DOHH2 (cell line): ENCODE measurements around the gene LITAF.
A peak's percentile ranks its signal among the peaks of the same experiment; 100 is the strongest.

Experiments
- H3F3A ChIP-seq: fragments of 200-600 bp; sonication (generic), shearing (Covaris generic); 2 replicates; pipeline ENCODE4 v1.6.0; 2016; ENCODE audit warnings: antibody characterized with exemption, mild to moderate bottlenecking; ENCODE audit not compliant: control insufficient read depth, insufficient read depth
- H3K27ac ChIP-seq: fragments of 200-600 bp; sonication (generic); 2 replicates; pipeline ENCODE4 v1.5.1; 2014; ENCODE audit warnings: low read depth, mild to moderate bottlenecking, low read length, moderate library complexity
- H3K27me3 ChIP-seq: fragments of 200-600 bp; sonication (generic); 2 replicates; pipeline ENCODE4 v1.6.1; 2014; ENCODE audit warnings: mild to moderate bottlenecking, low read length, mixed read lengths; ENCODE audit not compliant: control insufficient read depth
- H3K36me3 ChIP-seq: fragments of 200-600 bp; sonication (generic); 2 replicates; pipeline ENCODE4 v1.6.1; 2014; ENCODE audit warnings: mild to moderate bottlenecking, low read length, moderate library complexity, mixed read lengths; ENCODE audit not compliant: control insufficient read depth
- H3K4me1 ChIP-seq: fragments of 200-600 bp; sonication (generic); 2 replicates; pipeline ENCODE4 v1.6.1; 2014; ENCODE audit warnings: mild to moderate bottlenecking, low read length, mixed read lengths; ENCODE audit not compliant: control insufficient read depth
- H3K4me2 ChIP-seq: fragments of 200-600 bp; sonication (generic); 2 replicates; pipeline ENCODE4 v1.6.0; 2014; ENCODE audit warnings: mild to moderate bottlenecking, low read length, moderate library complexity
- H3K4me3 ChIP-seq: fragments of 200-600 bp; sonication (generic); 2 replicates; pipeline ENCODE4 v1.5.1; 2014; ENCODE audit warnings: mild to moderate bottlenecking, low read length, mixed read lengths
- H3K79me2 ChIP-seq: fragments of 200-600 bp; sonication (generic); 2 replicates; pipeline ENCODE4 v1.6.1; 2014; ENCODE audit warnings: mild to moderate bottlenecking, low read length, mixed read lengths; ENCODE audit not compliant: control insufficient read depth
- H3K9me2 ChIP-seq: fragments of 200-600 bp; sonication (generic); replicated peaks from 2 replicates; pipeline ENCODE4 v1.6.1; 2014; ENCODE audit warnings: mild to moderate bottlenecking, low read length, mixed read lengths; ENCODE audit not compliant: control insufficient read depth
- H3K9me3 ChIP-seq: fragments of 200-600 bp; sonication (generic); 2 replicates; pipeline ENCODE4 v1.6.1; 2014; ENCODE audit warnings: antibody characterized with exemption, low read length, mixed read lengths; ENCODE audit not compliant: control insufficient read depth, insufficient read depth
- H4K20me1 ChIP-seq: fragments of 200-600 bp; sonication (generic); 2 replicates; pipeline ENCODE4 v1.6.0; 2014; ENCODE audit warnings: low read depth, mild to moderate bottlenecking, antibody characterized with exemption, low read length, moderate library complexity; ENCODE audit not compliant: control insufficient read depth, insufficient read depth
- EZH2phosphoT487 ChIP-seq: fragments of 200-600 bp; sonication (generic); IDR thresholded peaks from 2 replicates; pipeline ENCODE4 v1.6.1; 2017; ENCODE audit warnings: borderline replicate concordance, mild to moderate bottlenecking, antibody characterized with exemption, low read length, moderate library complexity, mixed read lengths
- TF ChIP-seq, protein P1 (sequence below): fragments of 200-600 bp; sonication (generic); IDR thresholded peaks from one replicate; pipeline ENCODE4 v1.5.1; 2014; ENCODE audit warnings: antibody characterized with exemption, mild to moderate bottlenecking, low read depth, low read length; ENCODE audit not compliant: poor library complexity, severe bottlenecking

Gene LITAF

DNA sequence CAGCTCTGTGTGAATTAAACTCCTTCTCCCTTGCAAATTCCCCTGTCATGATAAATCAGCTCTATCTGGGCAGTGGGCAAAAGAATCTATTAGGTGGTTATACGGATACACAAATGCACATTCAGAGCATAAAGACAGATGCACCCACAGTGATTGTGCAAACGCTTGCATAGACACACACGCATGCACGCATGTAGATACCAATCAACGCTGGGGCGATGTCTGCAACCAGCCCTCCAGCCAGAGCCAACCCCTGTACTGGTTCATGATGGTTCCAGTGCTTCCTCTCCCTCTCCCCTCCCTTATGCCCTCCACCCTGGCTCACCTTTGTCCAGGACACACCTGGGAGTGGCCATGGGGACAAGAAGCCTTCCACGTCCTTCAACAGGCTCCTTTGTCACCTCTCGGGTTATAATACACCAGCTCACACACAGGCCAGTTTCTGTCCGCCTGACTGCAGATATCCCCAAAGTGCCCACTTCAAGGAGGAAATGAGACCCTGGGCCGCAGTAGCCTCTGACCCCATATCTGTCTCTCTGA lies 48.5 kb upstream of the LITAF start:
- H3K4me3 ChIP-seq = no peak overlapping the region
- peaks cover 4% of the 10 kb centered on the region for H3F3A ChIP-seq
- H3K9me2 ChIP-seq = no peaks in the 10 kb centered on the region
- no peaks in the 10 kb centered on the region for H3K27me3 ChIP-seq
- H3K27ac ChIP-seq = no peak overlapping the region
- no peaks in the 10 kb centered on the region for H3K36me3 ChIP-seq
- H3K4me2 ChIP-seq = no peak overlapping the region
- TF ChIP-seq, protein P1, sequence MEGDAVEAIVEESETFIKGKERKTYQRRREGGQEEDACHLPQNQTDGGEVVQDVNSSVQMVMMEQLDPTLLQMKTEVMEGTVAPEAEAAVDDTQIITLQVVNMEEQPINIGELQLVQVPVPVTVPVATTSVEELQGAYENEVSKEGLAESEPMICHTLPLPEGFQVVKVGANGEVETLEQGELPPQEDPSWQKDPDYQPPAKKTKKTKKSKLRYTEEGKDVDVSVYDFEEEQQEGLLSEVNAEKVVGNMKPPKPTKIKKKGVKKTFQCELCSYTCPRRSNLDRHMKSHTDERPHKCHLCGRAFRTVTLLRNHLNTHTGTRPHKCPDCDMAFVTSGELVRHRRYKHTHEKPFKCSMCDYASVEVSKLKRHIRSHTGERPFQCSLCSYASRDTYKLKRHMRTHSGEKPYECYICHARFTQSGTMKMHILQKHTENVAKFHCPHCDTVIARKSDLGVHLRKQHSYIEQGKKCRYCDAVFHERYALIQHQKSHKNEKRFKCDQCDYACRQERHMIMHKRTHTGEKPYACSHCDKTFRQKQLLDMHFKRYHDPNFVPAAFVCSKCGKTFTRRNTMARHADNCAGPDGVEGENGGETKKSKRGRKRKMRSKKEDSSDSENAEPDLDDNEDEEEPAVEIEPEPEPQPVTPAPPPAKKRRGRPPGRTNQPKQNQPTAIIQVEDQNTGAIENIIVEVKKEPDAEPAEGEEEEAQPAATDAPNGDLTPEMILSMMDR = no peak
- TF ChIP-seq EZH2phosphoT487 = no peak
- no peaks in the 10 kb centered on the region for H3K79me2 ChIP-seq
- no peaks in the 10 kb centered on the region for H3K9me3 ChIP-seq
- no peaks in the 10 kb centered on the region for H4K20me1 ChIP-seq
- H3K4me1 ChIP-seq = peaks cover 54% of the 10 kb centered on the region

DNA sequence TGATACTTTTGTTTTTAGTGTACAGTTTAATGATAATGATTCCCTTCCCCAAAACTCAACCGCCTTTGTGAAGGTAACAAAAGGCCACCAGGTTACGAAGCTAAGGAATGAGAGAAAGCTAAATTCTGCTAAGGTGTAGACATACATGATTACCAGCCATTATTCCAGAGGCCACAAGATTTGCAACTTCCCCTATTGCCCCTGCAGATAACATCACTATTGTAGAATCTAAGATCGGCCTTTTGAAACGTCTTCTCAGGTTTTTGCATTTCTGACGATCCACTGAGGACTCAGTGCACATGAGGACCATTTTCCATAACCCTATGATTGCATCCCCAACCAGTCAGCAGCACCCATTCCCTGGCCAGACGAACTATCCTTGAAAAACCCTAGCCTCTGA lies 47.6 kb upstream of the LITAF start:
- Histone ChIP-seq H3K36me3 (no peaks in the 10 kb centered on the region), H3K27me3 (no peaks in the 10 kb centered on the region), H3K9me2 (no peaks in the 10 kb centered on the region), H3K4me2 (peak overlapping the region; percentile 44), H3K9me3 (no peaks in the 10 kb centered on the region), H3K27ac (0 out of 2 replicates have a peak overlapping the region, but pooled peaks have one; percentile 6), H3K79me2 (no peaks in the 10 kb centered on the region), H3K4me1 (peaks cover 63% of the 10 kb centered on the region), H4K20me1 (no peaks in the 10 kb centered on the region), H3K4me3 (peak overlapping the region; percentile 27), H3F3A (peaks cover 9% of the 10 kb centered on the region)
- TF ChIP-seq, protein P1 = no peak

DNA sequence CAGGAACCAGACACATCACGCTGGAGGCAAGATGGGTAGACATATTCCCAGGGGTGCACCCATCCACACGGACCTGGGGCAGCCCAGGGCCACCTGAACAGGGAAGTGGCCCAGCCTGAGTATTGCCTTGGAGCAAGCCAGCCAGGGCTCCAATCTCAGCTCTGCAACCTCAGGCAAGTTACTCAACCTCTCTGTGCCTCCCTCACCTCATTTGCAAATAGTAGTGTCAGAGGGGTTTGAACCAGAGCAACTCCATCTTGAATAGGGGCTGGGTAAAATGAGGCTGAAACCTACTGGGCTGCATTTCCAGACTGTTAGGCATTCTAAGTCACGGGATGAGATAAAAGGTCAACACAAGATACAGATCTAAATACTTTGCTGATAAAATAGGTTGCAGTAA lies 46.4 kb upstream of the LITAF start:
- no peaks in the 10 kb centered on the region for H3K27me3 ChIP-seq
- H3K9me3 ChIP-seq = no peaks in the 10 kb centered on the region
- peaks cover 75% of the 10 kb centered on the region for H3K4me1 ChIP-seq
- H4K20me1 ChIP-seq = no peaks in the 10 kb centered on the region
- no peak for TF ChIP-seq EZH2phosphoT487
- TF ChIP-seq, protein P1 = no peak
- no peaks in the 10 kb centered on the region for H3K36me3 ChIP-seq
- no peaks in the 10 kb centered on the region for H3K79me2 ChIP-seq
- peaks cover 20% of the 10 kb centered on the region for H3F3A ChIP-seq
- no peak overlapping the region for H3K27ac ChIP-seq
- H3K4me3 ChIP-seq = no peak overlapping the region
- H3K9me2 ChIP-seq = no peaks in the 10 kb centered on the region
- no peak overlapping the region for H3K4me2 ChIP-seq
